ENCODE measurements around the gene CEMP1. TPM values are rescaled to one million over a fixed set of nuclear protein-coding genes. Genes with fewer than 3 reads are reported as not detected.
A peak's percentile ranks its signal among the peaks of the same experiment; 100 is the strongest.
"Not testable (repeated sequence)": the region's sequence is repeated elsewhere in the genome, so short reads cannot be mapped to it uniquely, and the experiment has no call there.

The CEMP1 gene
- polyA plus RNA-seq, 1 of the 3 experiments (the other 2 are of a cell fraction), result not detected

DNA sequence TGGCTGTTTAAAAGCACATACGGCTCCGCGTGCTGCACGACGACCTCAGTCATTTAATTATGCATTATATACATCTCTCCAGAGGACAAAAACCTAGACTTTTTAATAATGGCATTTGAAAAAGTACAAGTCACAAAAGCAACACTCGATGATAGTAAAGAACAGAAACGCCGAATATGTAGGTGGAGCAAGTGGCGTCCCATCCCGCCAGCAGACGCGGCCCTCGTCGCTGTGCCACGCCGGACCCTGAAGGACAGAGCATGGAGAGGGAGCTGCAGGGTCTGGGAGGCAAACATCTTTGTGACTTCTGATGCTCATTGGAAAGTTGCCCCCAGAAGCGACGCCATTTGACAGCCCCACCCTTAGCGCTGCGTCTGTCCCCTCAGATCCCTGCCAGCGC, 44.6 kb upstream of the CEMP1 start:
- H3K9me3 ChIP-seq; H3K9ac ChIP-seq; H3K27me3 ChIP-seq (ENCODE audit: insufficient read depth); H3K4me2 ChIP-seq; H3K79me2 ChIP-seq (ENCODE audit: insufficient read depth); H3K4me3 ChIP-seq (ENCODE audit: low read depth in 2 of 2, low read length in 1 of 2); POLR2A ChIA-PET; H3K4me1 ChIP-seq (ENCODE audit: control insufficient read depth in 1 of 2, insufficient read depth in 2 of 2, low read depth in 1 of 2, low read length in 1 of 2); CTCF ChIA-PET; H3K36me3 ChIP-seq (replicated peaks in 1 of 2; ENCODE audit: control insufficient read depth in 1 of 2, insufficient read depth in 2 of 2, low read length in 1 of 2); H4K20me1 ChIP-seq (ENCODE audit: insufficient read depth); H2AFZ ChIP-seq (ENCODE audit: low read depth); H3K9me2 ChIP-seq; DNase-seq; H3K27ac ChIP-seq (ENCODE audit: low read depth in 2 of 2, low read length in 1 of 2); H3F3A ChIP-seq (replicated peaks; ENCODE audit: insufficient read depth): not testable (repeated sequence)
- 95% methylated on average over 17 of the region's 21 CpGs for WGBS (ENCODE audit: low lambda C conversion rate)

DNA sequence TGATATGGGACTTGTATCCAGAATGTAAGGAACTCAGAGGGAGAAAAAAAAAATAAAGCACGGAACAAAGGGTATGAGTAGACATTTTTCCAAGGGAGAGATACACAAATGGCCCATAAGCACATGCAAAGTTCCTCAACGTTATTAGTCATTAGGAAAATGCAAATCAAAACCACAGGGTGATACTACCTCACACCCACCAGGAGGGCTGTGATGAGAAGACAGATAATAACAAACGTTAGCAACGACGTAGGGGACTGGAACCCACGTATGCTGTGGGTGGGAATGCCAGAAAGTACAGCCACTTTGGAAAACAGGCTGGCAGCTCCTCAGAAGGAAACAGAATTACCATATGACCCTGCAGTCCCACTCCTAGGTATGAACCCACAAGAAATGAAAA, 41.5 kb upstream of the CEMP1 start:
- H4K20me1 ChIP-seq (ENCODE audit: insufficient read depth); H3K9me3 ChIP-seq; DNase-seq; H3K27me3 ChIP-seq (ENCODE audit: insufficient read depth); CTCF ChIA-PET; H3K9ac ChIP-seq; H3K79me2 ChIP-seq (ENCODE audit: insufficient read depth); H2AFZ ChIP-seq (ENCODE audit: low read depth); H3K9me2 ChIP-seq; H3K27ac ChIP-seq (ENCODE audit: low read depth in 2 of 2, low read length in 1 of 2); H3K4me1 ChIP-seq (ENCODE audit: control insufficient read depth in 1 of 2, insufficient read depth in 2 of 2, low read depth in 1 of 2, low read length in 1 of 2); H3K4me3 ChIP-seq (ENCODE audit: low read depth in 2 of 2, low read length in 1 of 2); H3K36me3 ChIP-seq (replicated peaks in 1 of 2; ENCODE audit: control insufficient read depth in 1 of 2, insufficient read depth in 2 of 2, low read length in 1 of 2); POLR2A ChIA-PET; H3K4me2 ChIP-seq; H3F3A ChIP-seq (replicated peaks; ENCODE audit: insufficient read depth): not testable (repeated sequence)
- no CpG with 5 or more reads among the region's 6 CpGs for WGBS (ENCODE audit: low lambda C conversion rate)

DNA sequence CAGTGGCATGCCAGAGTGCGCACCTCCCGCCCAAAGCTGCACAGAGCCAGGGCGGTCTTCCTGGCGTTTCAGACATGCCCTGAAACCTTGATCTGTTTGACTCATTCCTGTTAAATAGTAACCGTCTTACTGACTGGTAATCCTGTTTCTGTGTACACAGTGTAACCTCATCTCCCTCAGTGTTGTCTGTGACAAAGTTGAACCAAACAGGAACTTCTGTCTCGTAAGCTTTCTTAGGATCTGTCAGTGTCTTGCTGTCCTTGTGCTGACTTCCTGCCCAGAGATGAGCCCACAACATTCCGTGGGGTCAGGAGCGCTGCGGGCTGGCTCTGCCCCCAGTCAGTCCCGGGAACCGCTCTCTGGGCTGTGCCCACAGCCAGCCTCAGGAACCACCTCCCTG, 37.4 kb upstream of the CEMP1 start:
- POLR2A ChIA-PET; H3K36me3 ChIP-seq (replicated peaks in 1 of 2; ENCODE audit: control insufficient read depth in 1 of 2, insufficient read depth in 2 of 2, low read length in 1 of 2); H3K4me2 ChIP-seq; H3K4me1 ChIP-seq (ENCODE audit: control insufficient read depth in 1 of 2, insufficient read depth in 2 of 2, low read depth in 1 of 2, low read length in 1 of 2); H3K27me3 ChIP-seq (ENCODE audit: insufficient read depth); H4K20me1 ChIP-seq (ENCODE audit: insufficient read depth); H3K4me3 ChIP-seq (ENCODE audit: low read depth in 2 of 2, low read length in 1 of 2); H3K9ac ChIP-seq; H3F3A ChIP-seq (replicated peaks; ENCODE audit: insufficient read depth); H3K79me2 ChIP-seq (ENCODE audit: insufficient read depth); H3K9me2 ChIP-seq; H2AFZ ChIP-seq (ENCODE audit: low read depth); CTCF ChIA-PET; H3K27ac ChIP-seq (ENCODE audit: low read depth in 2 of 2, low read length in 1 of 2); H3K9me3 ChIP-seq; DNase-seq: not testable (repeated sequence)
- WGBS (ENCODE audit: low lambda C conversion rate), result no CpG with 5 or more reads among the region's 11 CpGs

DNA sequence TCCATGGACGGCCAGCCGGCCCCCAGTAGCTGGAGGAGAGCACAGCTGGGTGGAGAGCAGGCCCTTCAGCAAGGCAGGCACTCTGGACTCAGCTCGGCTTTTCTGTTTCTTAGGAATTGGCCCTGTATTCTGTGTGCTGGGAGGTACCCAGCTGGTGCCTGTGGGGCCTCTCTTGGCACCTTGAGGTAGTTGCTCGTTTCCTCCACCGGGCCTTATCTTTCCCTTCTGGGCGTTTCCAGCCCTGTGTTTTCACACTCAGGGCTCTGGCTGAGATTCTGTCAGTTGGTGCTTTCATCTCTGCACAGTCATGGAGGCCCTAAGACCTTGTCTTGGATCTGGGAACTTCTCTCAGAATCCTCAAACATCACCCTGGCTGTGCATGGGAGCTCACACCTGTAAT, 36.3 kb upstream of the CEMP1 start:
- not testable (repeated sequence) for H3K9ac ChIP-seq

DNA sequence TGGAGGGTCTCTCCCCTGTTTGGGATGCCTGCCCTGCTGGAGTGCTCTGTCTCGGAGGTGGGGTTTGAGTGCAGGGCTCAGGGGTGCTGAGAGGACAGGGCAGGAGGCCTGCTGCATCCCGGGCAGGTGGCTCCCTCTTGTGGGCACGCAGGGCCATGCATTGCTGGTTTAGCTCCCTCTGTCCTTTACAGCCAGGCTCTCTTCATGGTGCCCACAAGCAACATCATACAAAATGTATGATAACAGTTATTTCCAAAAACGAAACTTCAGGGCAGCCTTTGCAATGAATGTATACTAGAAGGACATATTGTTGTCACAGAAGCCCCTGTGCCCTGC, 29.6 kb upstream of the CEMP1 start:
- H3K9me2 ChIP-seq; H2AFZ ChIP-seq (ENCODE audit: low read depth); H3K27me3 ChIP-seq (ENCODE audit: insufficient read depth); H4K20me1 ChIP-seq (ENCODE audit: insufficient read depth); DNase-seq; H3K4me2 ChIP-seq; H3K4me1 ChIP-seq (ENCODE audit: control insufficient read depth in 1 of 2, insufficient read depth in 2 of 2, low read depth in 1 of 2, low read length in 1 of 2); H3K9ac ChIP-seq; H3K27ac ChIP-seq (ENCODE audit: low read depth in 2 of 2, low read length in 1 of 2); CTCF ChIA-PET; H3F3A ChIP-seq (replicated peaks; ENCODE audit: insufficient read depth); H3K9me3 ChIP-seq; H3K4me3 ChIP-seq (ENCODE audit: low read depth in 2 of 2, low read length in 1 of 2); POLR2A ChIA-PET; H3K36me3 ChIP-seq (replicated peaks in 1 of 2; ENCODE audit: control insufficient read depth in 1 of 2, insufficient read depth in 2 of 2, low read length in 1 of 2); H3K79me2 ChIP-seq (ENCODE audit: insufficient read depth): not testable (repeated sequence)
- 0% methylated on average over 2 of the region's 4 CpGs for WGBS (ENCODE audit: low lambda C conversion rate)
- TF ChIP-seq RAD21 (IDR thresholded peaks at IDR 0.05; ENCODE audit: low read length), result peak; percentile 14; the same call in 1 of the 2 replicates

More for the DNA sequence above, 36.3 kb upstream of the CEMP1 start:
- H3F3A ChIP-seq (replicated peaks; ENCODE audit: insufficient read depth); H2AFZ ChIP-seq (ENCODE audit: low read depth); H3K4me3 ChIP-seq (ENCODE audit: low read depth in 2 of 2, low read length in 1 of 2); H3K36me3 ChIP-seq (replicated peaks in 1 of 2; ENCODE audit: control insufficient read depth in 1 of 2, insufficient read depth in 2 of 2, low read length in 1 of 2); H3K4me2 ChIP-seq; H3K27ac ChIP-seq (ENCODE audit: low read depth in 2 of 2, low read length in 1 of 2); H3K9me2 ChIP-seq; POLR2A ChIA-PET; H3K27me3 ChIP-seq (ENCODE audit: insufficient read depth); DNase-seq; H3K4me1 ChIP-seq (ENCODE audit: control insufficient read depth in 1 of 2, insufficient read depth in 2 of 2, low read depth in 1 of 2, low read length in 1 of 2); H4K20me1 ChIP-seq (ENCODE audit: insufficient read depth); CTCF ChIA-PET; H3K79me2 ChIP-seq (ENCODE audit: insufficient read depth); H3K9me3 ChIP-seq: not testable (repeated sequence)
- no CpG with 5 or more reads among the region's 6 CpGs for WGBS (ENCODE audit: low lambda C conversion rate)

DNA sequence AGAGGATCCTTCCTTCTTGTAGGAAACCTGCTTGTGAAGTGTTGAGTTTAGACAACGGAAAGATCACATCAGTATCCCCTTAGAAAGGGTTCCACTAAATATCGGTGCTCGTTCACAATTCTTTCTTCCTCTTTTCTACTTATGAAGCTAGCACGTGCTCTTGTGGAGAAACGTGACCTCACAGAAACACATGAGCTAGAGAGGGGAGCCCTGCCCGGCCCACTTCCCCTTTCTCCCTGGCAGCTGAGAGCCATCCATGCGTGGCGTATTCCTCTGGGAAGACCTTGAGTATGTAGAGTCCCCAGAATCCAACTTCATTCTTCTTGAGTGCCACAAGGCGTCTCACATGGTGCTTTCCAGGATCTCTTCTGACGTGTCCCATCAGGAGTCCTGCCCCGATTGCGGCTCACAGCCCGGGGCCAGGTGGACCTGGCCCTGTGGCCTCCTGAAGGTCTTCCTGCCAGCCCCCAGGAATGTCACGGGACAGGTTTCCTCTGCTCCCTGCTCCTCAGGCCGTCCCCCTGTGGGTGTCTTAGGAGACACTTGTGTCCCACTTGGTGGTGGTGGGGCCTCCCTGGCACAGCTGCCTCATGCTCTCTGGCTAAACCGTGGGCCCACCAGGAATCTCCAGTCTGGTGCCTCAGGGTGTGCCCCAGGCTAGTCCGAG, 29.1 kb upstream of the CEMP1 start:
- H3K9me2 ChIP-seq; H3K4me1 ChIP-seq (ENCODE audit: control insufficient read depth in 1 of 2, insufficient read depth in 2 of 2, low read depth in 1 of 2, low read length in 1 of 2); H3K27me3 ChIP-seq (ENCODE audit: insufficient read depth); H3K36me3 ChIP-seq (replicated peaks in 1 of 2; ENCODE audit: control insufficient read depth in 1 of 2, insufficient read depth in 2 of 2, low read length in 1 of 2); H3F3A ChIP-seq (replicated peaks; ENCODE audit: insufficient read depth); H3K9me3 ChIP-seq; H3K4me2 ChIP-seq; H3K27ac ChIP-seq (ENCODE audit: low read depth in 2 of 2, low read length in 1 of 2); H3K9ac ChIP-seq; H2AFZ ChIP-seq (ENCODE audit: low read depth); DNase-seq; H4K20me1 ChIP-seq (ENCODE audit: insufficient read depth); H3K79me2 ChIP-seq (ENCODE audit: insufficient read depth); CTCF ChIA-PET; H3K4me3 ChIP-seq (ENCODE audit: low read depth in 2 of 2, low read length in 1 of 2); POLR2A ChIA-PET: not testable (repeated sequence)
- WGBS (ENCODE audit: low lambda C conversion rate), result 87% methylated on average over 6 of the region's 17 CpGs

DNA sequence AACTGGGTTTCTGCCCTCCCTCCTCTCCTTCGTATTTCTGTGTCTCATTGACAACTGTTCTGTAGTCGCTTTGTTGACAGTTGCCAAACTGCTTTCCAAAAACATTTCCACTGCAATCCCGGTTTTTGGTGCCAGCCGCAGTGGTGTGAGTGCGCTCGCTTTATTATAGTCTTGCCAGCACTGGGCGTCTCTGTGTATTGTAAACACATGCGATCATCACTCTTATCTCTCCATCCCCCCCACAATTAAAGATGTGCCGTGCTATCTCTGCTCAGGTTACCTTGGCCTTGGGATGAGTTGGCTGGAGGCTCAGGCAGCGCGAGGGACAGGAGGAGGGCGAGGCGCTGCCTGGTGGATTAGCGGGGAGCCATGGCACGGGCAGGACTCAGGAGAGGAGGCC, 25.9 kb upstream of the CEMP1 start:
- 80% methylated on average over 3 of the region's 15 CpGs for WGBS (ENCODE audit: low lambda C conversion rate)
- CTCF ChIA-PET; H3K27ac ChIP-seq (ENCODE audit: low read depth in 2 of 2, low read length in 1 of 2); DNase-seq; H4K20me1 ChIP-seq (ENCODE audit: insufficient read depth); H3F3A ChIP-seq (replicated peaks; ENCODE audit: insufficient read depth); H3K9ac ChIP-seq; POLR2A ChIA-PET; H2AFZ ChIP-seq (ENCODE audit: low read depth); H3K4me3 ChIP-seq (ENCODE audit: low read depth in 2 of 2, low read length in 1 of 2); H3K36me3 ChIP-seq (replicated peaks in 1 of 2; ENCODE audit: control insufficient read depth in 1 of 2, insufficient read depth in 2 of 2, low read length in 1 of 2); H3K9me2 ChIP-seq; H3K27me3 ChIP-seq (ENCODE audit: insufficient read depth); H3K79me2 ChIP-seq (ENCODE audit: insufficient read depth); H3K4me2 ChIP-seq; H3K9me3 ChIP-seq; H3K4me1 ChIP-seq (ENCODE audit: control insufficient read depth in 1 of 2, insufficient read depth in 2 of 2, low read depth in 1 of 2, low read length in 1 of 2): not testable (repeated sequence)

Measured in SK-N-SH (cell line).